Measurements from ENCODE around the gene STK32B.
"Not testable (repeated sequence)": the region's sequence is repeated elsewhere in the genome, so short reads cannot be mapped to it uniquely, and the experiment has no call there.

Gene STK32B

DNA sequence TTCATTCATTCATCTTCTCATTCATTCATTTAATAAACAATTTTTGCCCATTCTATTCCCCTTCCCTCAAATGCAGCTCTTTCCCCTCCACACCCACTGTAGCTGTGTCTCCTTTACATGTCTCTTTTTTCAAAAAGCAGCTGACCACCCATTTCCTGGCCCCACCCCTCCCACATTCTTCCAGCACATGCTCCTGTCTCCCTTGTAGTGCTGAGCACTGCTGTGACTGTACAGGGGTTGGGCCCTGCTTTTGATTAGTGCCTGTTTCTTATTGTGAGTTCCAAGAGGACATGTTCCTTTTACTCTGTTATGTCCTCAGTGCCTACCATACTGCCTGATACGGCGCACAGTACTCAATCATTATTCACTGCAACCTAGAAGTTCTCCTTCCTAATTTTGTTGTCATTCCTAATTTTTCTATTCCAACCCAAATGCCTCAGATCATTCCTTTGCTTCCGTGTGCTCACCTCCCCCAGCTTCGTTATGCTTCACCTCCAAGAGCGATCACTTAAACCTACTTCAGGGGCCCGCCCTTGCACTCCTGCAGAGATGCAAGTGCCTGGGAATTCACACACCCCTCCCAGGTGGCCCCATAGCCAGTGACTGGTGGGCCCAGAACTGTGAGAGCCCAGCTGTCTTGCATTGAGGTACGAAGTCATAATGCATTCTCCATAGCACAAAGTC, 152.2 kb downstream of the STK32B start:
- no peak for DNase-seq (ENCODE audit: low read depth in 3 of 3, low spot score in 1 of 3)

DNA sequence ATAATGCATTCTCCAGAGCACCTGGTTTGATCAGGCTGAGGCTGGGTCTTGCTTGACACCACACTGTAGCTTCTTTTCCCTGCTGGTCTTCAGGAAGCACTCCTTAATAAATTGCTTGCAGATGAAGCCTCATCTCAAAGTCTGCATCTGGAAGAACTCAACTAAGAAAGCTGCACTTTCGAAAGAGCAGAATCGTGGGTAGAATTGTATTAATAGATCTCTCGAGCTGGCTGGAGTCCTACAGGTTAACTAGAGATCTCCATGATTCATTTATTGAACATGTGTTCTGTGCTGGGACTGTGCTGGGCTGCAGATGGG, 152.7 kb downstream of the STK32B start:
- no peak for DNase-seq (ENCODE audit: low read depth in 3 of 3, low spot score in 1 of 3)

DNA sequence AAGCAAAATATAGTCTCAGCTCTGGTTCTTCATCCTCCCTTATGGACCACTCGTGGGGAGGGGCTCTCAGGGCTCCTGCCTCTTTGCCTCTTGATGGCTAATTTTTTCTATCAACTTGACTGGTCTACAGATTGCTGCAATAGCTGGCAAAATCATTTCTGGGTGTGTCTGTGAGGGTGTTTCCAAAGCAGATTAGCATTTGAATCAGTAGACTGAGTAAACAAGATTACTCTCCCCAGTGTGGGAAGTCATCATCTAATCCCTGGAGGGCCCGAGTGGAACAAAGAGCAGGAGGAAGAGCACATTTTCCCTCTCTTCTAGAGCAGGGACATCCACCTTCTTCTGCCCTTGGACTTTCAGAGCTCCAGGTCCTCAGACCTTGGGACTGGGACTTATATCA, 153.5 kb downstream of the STK32B start:
- DNase-seq (ENCODE audit: low read depth in 3 of 3, low spot score in 1 of 3) = no peak

DNA sequence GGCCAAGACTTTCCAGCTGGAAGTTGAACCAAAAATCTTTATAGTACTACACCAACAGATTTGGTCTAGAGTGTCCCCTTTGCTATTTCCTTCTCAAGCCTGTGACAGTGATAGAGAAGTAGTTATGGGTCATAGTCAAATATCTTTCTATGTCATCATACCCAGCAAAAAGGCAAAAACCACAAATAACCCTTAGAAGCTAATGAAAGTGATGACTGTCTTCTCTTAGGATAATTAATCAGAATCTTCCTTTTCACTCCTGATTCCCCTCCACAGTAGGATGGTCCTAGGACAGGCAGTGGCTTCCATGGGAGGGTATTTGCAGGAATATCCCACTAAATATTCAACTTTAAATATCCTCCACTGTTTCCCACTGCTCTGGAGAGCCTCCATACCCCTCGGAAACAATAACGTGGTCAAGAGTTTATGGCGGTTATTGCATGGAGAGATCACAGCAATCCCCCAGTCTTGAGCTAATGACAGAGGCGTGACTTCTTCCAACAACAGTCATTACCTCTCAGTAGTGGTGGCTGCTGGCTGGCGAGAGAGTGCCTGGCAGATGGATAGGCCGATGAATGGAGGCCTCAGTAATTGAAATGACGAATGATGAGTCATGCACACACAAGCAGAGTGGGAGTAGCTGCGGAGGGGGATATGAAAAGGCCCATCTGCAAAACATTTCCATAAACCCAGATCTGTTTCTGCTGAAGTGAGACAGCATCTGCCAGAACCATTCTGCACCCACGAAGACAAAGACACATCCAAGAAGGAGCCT, 154.9 kb downstream of the STK32B start:
- DNase-seq (ENCODE audit: low read depth in 3 of 3, low spot score in 1 of 3) = no peak

DNA sequence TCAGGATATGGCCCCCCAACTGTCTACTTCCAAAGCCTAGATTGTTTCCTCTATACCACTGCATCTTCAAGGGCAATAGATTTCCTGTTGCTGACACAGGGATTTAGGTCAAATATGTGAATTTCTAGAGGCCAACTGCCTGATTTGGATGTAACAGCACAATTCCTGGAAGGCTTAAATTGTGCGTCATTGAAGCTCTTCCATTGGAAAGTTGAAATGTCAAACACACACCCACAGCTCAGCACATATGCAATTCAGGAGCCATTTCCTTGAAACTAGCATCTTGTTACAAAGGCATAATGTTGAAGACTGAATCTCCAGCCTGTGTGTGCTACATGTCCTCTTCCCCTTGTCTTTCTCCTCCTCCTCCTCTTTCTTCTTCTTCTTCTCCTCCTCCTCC, 158.6 kb downstream of the STK32B start:
- DNase-seq (ENCODE audit: low read depth in 3 of 3, low spot score in 1 of 3) = no peak

DNA sequence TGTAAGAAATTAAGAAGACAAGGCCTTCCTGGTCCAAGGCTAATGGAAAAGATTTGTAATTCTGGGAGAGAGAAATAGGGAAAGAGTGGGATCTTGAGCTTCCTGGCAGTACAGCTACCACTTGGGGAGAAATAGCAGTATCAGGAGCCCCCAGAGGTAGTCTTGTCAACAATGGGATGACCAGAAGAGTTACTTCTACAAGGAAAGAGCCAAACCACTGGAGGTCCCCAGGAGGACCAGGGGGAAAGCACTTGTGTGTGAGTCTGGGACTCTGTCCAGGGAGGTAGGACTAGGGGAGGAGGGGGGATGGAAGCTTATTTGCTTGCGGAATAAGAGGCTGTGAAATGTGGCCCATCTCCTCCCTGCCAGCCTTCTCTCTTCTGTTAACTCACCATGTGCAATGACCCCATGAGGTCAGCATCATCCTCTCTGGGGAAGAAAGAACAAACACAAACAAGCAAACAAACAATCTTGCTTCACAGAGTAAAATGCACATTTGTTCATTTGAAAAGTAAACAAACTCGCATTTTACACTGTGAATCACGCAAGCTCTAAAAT, 160.1 kb downstream of the STK32B start:
- DNase-seq (ENCODE audit: low read depth in 3 of 3, low spot score in 1 of 3) = no peak

DNA sequence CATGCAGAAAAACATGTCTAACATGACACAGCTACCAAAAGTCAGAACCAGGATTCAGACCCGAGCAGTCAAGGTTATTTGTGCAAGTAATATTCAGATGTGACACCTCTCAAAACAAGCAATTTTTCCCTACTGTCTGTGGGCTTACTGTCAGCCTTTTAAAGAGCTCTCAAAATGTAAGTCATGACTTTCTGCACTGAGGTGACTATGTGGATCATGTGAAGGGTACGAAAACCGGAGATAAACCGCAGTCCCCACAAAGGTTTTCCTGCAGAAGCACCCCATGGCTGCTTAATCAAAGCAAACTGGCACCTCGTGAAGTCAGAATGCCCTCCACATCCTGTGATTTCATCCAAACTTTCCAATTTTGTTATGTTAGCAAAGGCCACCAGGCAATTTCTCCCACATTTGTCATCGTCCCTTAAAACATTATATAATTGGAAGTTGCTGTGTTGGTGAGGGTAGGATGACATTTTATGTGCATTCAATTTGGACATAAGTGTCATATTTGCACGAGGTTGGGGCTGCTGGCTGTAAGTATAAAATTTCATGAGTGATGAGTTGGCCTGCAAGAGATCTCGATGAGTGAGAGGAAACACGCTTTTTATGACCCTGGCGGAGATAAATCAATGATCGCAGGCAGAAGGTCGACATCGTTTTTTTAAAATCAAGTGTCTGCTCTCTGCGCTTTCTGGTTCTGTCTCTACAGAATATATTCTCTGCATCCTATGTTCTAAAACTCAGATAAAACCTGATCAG, 161.2 kb downstream of the STK32B start:
- no peak for DNase-seq (ENCODE audit: low read depth in 3 of 3, low spot score in 1 of 3)

DNA sequence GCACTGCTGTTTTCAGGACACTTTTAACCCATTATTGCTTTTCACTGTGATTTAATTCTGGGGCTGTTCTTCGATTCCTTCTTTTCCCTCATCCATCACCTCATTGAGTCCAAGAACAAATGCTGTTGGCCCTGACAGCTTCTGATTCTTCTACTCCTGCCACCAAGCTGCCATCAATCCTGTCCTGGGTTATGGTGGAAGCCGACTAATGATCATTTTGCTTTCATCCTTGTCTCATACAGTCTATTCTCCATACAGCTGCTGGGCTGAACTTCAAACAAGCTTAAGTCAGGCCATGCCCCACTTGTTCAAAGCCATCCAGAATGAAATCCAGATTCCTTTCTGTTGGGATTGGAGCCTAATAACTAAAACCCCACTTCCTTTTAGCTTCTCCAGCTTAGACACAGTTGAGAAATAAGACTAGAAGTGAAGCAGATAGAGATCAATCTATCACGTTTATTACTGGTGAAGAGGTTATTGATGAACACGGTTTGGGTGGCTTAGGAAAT, 161.9 kb downstream of the STK32B start:
- no peak for DNase-seq (ENCODE audit: low read depth in 3 of 3, low spot score in 1 of 3)

DNA sequence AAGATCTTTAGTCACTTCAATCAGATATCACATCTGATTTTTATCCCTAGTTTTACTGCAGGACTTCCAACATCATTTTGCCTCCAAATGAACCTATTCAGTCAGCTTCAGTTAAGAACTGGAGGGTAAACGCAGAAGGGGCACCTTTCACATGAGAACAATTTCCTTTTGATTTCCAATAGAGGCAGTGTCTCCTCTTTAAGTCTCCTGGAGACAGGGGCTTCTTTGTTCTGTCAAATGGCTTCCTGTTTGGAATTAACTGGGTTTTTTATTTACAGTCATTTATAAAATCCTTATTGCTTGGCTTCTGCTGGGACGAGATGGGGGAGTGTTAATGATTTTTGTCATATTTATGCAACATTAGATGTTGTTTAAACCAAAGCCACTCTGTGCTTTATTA, 164.0 kb downstream of the STK32B start:
- no peak for DNase-seq (ENCODE audit: low read depth in 3 of 3, low spot score in 1 of 3)

DNA sequence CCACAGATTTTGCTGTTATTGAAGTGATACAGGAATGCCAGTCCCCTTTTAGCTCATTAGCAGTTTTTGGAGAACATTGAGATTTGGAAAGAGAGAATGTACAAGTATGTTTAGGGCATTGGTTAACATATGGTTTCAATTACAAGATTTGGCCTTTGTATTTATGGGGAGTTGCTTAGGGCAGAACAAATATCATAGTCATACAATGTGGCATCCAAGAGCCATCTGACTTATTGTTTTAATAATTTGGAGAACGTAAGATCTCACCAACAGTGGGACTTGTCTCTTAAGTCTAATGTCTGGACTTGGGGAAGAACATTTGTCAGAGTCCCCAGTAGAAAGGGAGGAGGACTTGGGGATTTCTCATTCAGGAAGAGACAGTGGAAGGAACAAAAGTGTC, 166.1 kb downstream of the STK32B start:
- DNase-seq (ENCODE audit: low read depth in 3 of 3, low spot score in 1 of 3) = no peak

DNA sequence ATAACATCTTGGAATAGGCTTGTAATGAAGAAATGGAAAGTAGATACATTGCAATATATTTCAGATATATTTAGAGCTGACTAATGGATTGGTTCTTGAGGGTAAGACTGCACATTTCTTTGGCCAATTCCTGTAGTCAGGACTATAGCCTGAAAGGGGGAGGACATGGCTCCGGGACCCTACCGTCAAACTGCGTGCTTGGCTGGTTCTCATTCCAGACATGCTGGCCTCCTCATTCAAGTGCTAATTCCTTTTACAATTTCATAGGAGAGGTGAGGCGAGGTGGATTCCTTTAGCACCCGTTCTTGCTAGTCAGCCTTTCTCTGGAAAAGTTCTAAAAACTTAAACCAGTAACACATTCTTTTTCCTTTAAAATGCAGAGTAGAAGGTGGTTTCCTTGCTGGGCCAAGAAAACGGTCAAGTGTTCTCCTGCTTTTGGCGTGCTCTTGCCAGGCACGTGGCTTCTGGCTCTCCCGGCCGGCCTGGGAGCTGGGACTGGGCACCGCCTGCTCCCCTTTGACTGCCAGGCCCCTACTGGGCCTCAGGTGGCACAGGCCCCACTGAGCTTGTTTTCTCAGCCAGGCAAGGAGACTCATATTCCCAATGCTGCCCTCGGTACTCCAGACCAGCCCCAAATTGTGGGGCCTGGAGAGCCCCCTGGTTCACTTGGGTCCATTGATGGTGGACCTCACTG, 167.2 kb downstream of the STK32B start:
- DNase-seq (ENCODE audit: low read depth in 3 of 3, low spot score in 1 of 3) = no peak

DNA sequence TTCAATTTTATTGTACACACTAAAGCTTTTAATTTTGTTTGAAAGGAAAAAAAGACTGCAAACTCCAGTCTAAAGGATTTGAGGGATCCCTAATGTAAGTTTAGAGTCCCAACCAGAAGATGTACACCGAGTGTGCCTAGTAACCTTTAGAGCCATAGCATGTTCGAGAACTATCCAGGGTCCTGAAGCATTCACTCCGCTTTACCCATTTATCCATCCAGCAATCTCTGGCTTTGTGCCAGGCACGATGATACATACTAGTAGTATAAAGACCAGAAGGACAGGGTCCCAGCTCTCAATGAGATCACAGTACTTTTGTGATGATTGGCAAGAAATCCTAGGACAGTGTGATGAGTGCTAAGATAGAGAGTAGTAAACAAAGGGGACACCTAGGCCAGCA, 168.7 kb downstream of the STK32B start:
- no peak for DNase-seq (ENCODE audit: low read depth in 3 of 3, low spot score in 1 of 3)

DNA sequence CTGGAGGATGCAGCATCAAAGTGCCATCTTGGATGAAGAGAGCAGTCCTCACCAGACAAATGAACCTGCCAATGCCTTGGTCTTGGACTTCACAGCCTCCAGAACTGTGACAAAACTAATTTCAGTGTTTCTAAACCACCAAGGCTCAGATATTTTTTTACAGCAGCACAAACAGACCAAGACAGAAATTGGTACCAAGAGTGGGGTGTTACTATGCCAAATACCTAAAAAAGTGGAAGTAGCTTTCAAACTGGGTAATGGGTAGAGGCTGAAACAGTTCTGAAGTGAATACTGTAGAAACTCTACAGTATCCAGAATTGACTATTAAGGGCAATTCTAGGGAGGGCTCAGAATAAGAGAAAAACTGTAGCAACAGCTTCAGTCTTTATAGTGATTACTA, 170.8 kb downstream of the STK32B start:
- DNase-seq (ENCODE audit: low read depth in 3 of 3, low spot score in 1 of 3) = no peak

DNA sequence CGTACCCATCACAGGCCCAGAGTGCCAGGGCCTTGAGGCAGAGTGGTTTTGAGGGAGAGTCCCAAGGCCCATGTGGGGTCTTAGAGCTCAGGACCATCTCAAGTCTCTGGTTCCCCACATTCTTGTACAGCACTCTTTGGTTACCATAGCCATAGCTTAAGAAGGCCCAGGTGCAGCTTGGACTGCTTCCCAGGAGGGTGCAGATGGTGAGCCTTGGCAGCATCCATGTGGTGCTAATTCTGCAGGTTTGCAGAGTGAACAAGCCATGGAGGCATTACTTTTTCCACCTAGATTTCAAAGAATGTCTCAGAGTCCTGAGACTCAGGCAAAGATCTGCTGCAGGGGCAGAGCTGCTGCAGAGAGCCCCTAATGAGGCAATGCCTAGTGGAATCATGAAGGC, 171.7 kb downstream of the STK32B start:
- no peak for DNase-seq (ENCODE audit: low read depth in 3 of 3, low spot score in 1 of 3)

DNA sequence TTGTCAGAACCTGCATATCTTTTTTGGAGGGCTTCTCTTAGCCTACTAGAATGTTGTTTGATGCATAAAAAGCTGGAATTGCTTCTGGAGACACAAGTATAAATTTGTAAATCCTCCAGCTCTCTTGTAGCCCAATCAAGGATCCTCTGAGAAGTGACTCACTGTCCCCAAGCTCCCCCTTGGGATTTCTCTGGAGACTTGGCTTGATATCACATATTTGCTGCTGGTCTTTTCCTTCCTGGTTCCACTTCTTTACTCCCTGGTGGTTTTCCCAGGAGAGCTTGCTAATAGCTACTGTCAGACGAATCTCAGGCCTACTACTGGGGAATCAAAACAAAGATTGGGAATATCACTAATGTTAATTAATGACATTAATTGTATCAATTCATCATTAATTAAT, 173.1 kb downstream of the STK32B start:
- DNase-seq (ENCODE audit: low read depth in 3 of 3, low spot score in 1 of 3) = no peak

DNA sequence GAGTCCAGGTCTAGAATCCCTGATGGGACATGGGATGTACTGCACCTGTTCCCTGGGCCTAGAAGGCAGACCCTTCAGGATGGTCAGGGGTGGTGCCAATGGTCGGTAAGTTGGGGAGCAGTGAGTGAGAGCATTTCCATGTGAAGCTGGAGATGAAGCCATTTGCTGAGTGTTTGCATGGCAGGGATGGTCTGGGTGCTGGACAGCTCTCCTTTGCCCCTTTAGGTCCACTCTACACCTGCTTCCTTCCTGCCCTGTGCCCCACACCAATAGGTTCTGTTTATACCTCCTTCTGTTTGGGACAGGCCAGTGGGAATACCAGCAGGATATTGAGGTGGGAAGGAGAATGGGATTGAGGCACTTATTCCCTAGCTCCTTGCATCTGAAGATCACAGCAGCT, 181.3 kb downstream of the STK32B start:
- no peak for DNase-seq (ENCODE audit: low read depth in 3 of 3, low spot score in 1 of 3)

DNA sequence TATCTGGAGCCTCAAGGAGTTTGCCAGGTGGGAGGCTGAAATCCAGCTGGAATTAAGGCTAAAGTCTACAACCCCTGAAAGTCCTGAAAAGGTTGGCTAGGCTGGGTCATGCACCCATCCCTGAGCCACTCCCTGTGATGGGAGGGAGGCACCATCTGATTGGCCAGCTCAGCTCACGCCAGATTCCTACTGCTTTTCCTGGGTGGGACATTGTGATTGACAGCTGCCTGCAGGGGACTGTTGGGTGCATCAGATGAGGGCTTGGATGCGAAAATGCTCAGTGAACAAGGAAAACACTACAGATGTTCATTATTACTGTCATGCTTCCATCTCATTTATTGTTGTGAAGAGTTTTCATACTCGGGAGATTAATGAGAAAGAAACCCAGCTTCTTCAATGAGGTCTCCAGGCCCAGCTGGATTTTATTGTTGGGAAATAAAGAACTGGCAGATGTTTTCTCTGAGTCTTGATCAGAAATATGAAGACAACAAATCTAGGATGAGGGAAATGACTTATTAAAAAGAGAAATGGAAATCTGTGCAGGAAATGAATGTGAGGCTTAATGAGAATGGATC, 185.9 kb downstream of the STK32B start:
- DNase-seq (ENCODE audit: low read depth in 3 of 3, low spot score in 1 of 3) = no peak

DNA sequence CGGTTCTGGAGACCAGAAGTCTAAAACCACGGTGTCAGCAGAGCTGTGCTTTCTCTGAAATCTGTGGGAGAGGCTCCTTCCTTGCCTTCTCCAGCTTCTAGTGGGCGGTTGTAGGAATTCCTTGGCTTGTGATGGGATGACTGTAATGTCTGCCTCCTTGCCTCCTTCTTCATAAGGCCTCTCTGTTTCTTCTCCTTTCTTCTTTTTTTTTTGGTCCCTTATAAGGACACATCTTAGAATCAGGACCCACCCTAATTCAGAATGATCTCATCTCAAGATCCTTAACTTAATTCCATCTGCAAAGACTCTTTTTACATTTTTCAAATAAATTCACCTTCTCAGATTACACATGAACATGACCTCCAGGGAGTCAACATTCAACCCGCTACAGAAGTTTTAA, 186.9 kb downstream of the STK32B start:
- DNase-seq (ENCODE audit: low read depth in 3 of 3, low spot score in 1 of 3) = no peak

DNA sequence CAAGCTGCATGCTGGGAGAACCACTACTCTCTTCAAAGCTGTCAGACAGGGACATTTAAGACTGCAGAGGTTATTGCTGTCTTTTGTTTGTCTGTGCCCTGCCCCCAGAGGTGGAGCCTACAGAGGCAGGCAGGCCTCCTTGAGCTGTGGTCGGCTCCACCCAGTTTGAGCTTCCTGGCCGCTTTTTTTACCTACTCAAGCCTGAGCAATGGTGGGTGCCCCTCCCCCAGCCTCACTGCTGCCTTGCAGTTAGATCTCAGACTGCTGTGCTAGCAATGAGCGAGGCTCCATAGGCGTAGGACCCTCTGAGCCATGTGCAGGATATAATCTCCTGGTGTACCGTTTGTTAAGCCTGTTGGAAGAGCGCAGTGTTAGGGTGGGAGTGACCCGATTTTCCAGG, 195.8 kb downstream of the STK32B start:
- DNase-seq (ENCODE audit: low read depth in 3 of 3, low spot score in 1 of 3) = not testable (repeated sequence)

DNA sequence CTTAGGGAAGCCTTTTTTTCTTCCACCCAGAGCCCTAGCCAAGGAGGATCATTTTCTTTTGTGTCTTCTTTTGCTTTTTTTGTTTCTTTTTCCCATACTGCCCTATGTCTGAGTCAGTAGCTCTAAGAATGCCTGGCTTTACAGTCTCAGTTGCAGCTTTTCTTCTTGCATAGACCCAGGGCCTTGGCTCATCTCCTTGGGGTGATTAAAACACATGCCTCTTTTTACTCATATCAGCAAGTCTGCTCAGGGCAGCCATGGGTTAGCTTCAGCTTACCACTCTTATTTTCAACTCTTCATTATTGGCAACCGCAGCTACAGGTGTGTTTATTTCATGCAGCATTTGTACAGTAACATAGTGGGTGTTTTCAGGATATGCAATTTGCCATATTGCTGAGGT, 196.5 kb downstream of the STK32B start:
- no peak for DNase-seq (ENCODE audit: low read depth in 3 of 3, low spot score in 1 of 3)

DNA sequence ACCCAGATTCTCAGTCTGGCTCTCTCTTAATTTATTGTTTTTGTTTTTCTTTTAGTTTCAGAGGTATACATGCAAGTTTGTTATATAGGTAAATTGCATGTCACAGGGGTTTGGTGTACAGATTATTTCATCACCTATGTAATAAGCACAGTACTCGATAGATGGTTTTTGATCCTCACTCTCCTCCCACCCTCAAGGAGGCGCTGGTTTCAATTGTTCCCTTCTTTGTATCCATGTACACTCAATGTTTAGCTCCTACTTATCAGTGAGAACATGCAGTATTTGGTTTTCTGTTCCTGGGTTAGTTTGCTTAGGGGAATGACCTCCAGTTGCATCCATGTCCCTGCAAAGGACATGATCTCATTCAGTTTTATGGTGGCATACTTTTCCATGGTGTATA, 198.4 kb downstream of the STK32B start:
- DNase-seq (ENCODE audit: low read depth in 3 of 3, low spot score in 1 of 3) = no peak

All from stimulated activated CD4-positive, alpha-beta T cell treated with anti-CD3 and anti-CD28 coated beads, TNF-alpha, amount 100 ng/mL, for 1 hour (primary cell).